CD4-positive, alpha-beta T cell treated with Interleukin-21 for 1 hour (primary cell): ENCODE results near the gene TMOD1.

Experiments
- DNase-seq: peaks from one replicate; pipeline ENCODE4 v3.0.0-alpha.2; 2020

Gene TMOD1

DNA sequence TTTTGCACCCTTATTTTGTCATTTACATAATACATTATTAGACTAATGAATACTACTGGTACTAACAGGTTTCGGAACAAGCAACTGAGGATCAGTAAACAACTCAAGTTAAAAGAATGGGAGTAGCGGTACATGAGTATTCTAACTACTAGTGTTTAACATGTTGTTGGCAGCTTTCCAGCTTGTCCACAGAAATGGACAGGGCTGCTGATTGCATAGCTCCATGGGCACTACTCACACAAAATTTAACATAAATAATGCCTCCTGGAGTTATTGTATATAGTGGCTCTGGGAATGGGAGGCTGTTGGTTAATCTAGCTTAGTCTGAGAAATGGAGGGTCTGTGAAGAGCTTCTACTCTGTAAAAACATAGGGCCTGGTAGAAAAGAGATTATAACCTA lies 138.9 kb downstream of the TMOD1 start:
- DNase-seq, result no peak

DNA sequence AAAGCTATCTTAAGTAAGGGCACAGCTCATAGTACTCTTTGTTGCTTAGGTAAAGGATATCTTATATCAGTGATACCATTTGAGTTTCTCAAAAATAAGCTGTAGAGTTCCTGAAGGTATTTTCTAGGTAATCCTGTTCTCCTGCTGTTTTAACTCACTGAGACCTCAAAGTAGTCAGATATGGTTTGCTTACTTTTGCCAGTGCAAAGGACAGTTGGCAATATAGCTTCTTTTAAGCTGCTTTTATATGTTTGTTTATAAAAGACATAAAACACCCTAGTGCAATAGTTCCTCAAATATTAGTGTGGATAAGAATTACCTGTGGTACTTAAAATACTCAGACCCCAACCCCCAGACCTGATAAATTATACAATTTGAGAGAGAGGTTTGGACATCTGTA lies 144.3 kb downstream of the TMOD1 start:
- no peak for DNase-seq

DNA sequence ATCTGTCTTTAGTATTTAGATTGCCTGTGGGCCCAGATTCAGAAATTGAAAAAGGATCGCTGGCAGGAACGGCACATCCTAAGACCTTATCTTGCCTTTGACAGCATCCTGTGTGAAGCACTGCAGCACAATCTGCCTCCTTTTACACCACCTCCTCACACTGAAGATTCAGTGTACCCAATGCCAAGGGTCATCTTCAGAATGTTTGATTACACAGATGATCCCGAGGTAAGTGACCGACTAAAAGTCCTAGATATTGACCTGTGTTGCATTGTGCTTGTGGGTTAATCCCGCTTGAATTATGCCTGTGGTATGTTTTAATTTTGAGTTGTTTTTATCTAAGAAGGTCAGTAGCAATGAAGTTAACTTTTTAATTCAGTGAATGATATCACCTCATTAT lies 146.5 kb downstream of the TMOD1 start:
- no peak for DNase-seq
